ENCODE data around the gene MYLK.
"Not testable (repeated sequence)": the region's sequence is repeated elsewhere in the genome, so short reads cannot be mapped to it uniquely, and the experiment has no call there.

Gene MYLK

GRCh38 chr3:123711356-123711755 is 172.8 kb downstream of the MYLK start:
- TF ChIP-seq CTCF (IDR thresholded peaks at IDR 0.05; ENCODE audit: insufficient read depth, low read length, poor library complexity, severe bottlenecking), result no peak
- H3K36me3 ChIP-seq (ENCODE audit: control insufficient read depth, insufficient read depth, low read length), result no peaks in the 10 kb centered on the region
- no peak overlapping the region for H3K4me3 ChIP-seq (replicated peaks; ENCODE audit: low read depth, low read length)
- DNase-seq (ENCODE audit: extremely low read depth, insufficient read length), result no peak
- no peaks in the 10 kb centered on the region for H3K27me3 ChIP-seq (replicated peaks; ENCODE audit: control insufficient read depth, insufficient read depth, low read length)

DNA sequence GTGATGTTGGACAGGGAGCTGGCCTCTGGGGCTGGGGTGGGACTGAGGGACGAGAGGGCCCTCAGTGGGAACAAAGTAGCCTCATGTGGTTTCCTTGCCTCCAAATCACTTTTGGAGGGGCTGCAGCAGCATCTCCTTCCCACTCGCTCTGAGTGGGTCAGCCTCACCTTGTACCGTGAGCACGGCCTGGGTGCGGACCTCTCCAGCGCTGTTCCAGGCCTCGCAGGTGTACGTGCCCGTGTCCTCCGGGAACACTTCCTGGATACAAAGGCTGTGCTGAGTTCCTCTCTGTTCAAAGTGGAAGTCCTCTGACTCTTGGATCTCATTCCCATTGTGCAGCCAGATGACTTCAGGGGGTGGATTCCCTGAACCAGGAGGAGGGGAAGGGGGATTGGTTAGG is 175.6 kb downstream of the MYLK start:
- no peaks in the 10 kb centered on the region for H3K36me3 ChIP-seq (ENCODE audit: control insufficient read depth, insufficient read depth, low read length)

DNA sequence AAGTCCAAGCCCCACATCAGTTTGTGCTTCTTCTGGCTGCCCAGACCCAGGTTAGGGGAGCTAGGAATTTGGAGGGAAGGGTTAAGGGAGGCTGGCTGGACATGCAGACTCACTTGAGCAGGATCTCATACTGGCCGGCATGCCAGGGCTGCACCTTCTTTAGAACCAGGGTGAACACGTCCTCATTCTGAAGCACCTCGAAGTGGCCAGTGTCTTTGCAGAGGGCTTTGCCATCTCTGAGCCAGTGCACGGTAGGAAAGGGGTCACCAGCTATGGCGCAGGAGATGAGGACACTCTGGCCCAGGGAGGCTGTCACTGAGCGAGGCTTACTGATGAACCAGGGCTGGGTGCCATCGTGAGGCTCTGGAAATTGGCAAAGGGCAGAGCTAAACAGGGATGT is 176.5 kb downstream of the MYLK start:
- DNase-seq (ENCODE audit: extremely low read depth, insufficient read length); H3K4me3 ChIP-seq (replicated peaks; ENCODE audit: low read depth, low read length); H3K36me3 ChIP-seq (ENCODE audit: control insufficient read depth, insufficient read depth, low read length); H3K27me3 ChIP-seq (replicated peaks; ENCODE audit: control insufficient read depth, insufficient read depth, low read length): not testable (repeated sequence)

More for the DNA sequence above, 175.6 kb downstream of the MYLK start:
- no peak for TF ChIP-seq CTCF (IDR thresholded peaks at IDR 0.05; ENCODE audit: insufficient read depth, low read length, poor library complexity, severe bottlenecking)
- Histone ChIP-seq H3K27me3 (replicated peaks; ENCODE audit: control insufficient read depth, insufficient read depth, low read length) (no peaks in the 10 kb centered on the region), H3K4me3 (replicated peaks; ENCODE audit: low read depth, low read length) (no peak overlapping the region)
- DNase-seq (ENCODE audit: extremely low read depth, insufficient read length), result no peak

- no peaks in the 10 kb centered on the region for H3K36me3 ChIP-seq (ENCODE audit: control insufficient read depth, insufficient read depth, low read length)
Observed at GRCh38 chr3:123706871-123707270, 177.3 kb downstream of the MYLK start.

GRCh38 chr3:123705488-123706285 is 178.4 kb downstream of the MYLK start:
- TF ChIP-seq CTCF (IDR thresholded peaks at IDR 0.05; ENCODE audit: insufficient read depth, low read length, poor library complexity, severe bottlenecking), result no peak
- H3K36me3 ChIP-seq (ENCODE audit: control insufficient read depth, insufficient read depth, low read length), result no peaks in the 10 kb centered on the region
- no peak overlapping the region for H3K4me3 ChIP-seq (replicated peaks; ENCODE audit: low read depth, low read length)
- no peaks in the 10 kb centered on the region; the same call in 1 of the 2 replicates for H3K27me3 ChIP-seq (replicated peaks; ENCODE audit: control insufficient read depth, insufficient read depth, low read length)
- DNase-seq (ENCODE audit: extremely low read depth, insufficient read length), result no peak

More at GRCh38 chr3:123706871-123707270, 177.3 kb downstream of the MYLK start:
- Histone ChIP-seq H3K27me3 (replicated peaks; ENCODE audit: control insufficient read depth, insufficient read depth, low read length) (no peaks in the 10 kb centered on the region), H3K4me3 (replicated peaks; ENCODE audit: low read depth, low read length) (no peak overlapping the region)
- no peak for TF ChIP-seq CTCF (IDR thresholded peaks at IDR 0.05; ENCODE audit: insufficient read depth, low read length, poor library complexity, severe bottlenecking)
- DNase-seq (ENCODE audit: extremely low read depth, insufficient read length), result no peak

DNA sequence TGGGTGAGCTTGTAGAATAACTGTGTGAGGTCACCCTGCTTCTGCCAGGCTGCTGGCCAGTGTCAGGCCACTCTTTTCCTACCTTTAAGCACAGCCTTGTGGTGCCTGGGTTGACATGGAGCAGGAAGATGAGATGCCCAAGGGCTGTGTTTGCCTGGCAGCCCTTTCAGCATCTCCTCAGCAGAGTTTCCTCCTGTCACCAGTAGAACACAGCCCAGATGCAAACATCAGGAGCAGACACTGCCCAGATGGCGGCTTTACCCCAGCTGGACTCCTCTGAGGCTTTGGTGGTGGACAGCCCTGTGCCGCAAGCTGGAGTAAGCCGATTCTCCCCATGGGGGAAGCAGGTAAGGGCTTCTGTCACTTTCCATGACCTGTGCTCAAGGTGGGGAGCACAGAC is 180.5 kb downstream of the MYLK start:
- not testable (repeated sequence) for H3K4me3 ChIP-seq (replicated peaks; ENCODE audit: low read depth, low read length); H3K27me3 ChIP-seq (replicated peaks; ENCODE audit: control insufficient read depth, insufficient read depth, low read length); DNase-seq (ENCODE audit: extremely low read depth, insufficient read length); H3K36me3 ChIP-seq (ENCODE audit: control insufficient read depth, insufficient read depth, low read length)

Data from GM06990 (cell line).